Smooth muscle cell (in vitro differentiated cells): ENCODE results near the gene DIDO1. TPM values are rescaled to one million over a fixed set of nuclear protein-coding genes. Genes with fewer than 3 reads are reported as not detected.

Source experiments
- DNase-seq: peaks from one replicate; lab custom pipeline; 2025; ENCODE audit not compliant: unreplicated experiment; lab: John Stamatoyannopoulos, UW
- H2AFZ ChIP-seq: fragments of 200-600 bp; sonication (generic); 2 replicates; pipeline ENCODE4 v1.6.0; 2016; ENCODE audit warnings: antibody characterized with exemption, low read depth, mild to moderate bottlenecking
- H3F3A ChIP-seq: fragments of 200-600 bp; sonication (generic); 2 replicates; pipeline ENCODE4 v1.6.0; 2017; ENCODE audit warnings: antibody characterized with exemption, low read depth
- H3K27ac ChIP-seq: fragments of 200-600 bp; sonication (generic); 2 replicates; pipeline ENCODE4 v1.5.1; 2016; ENCODE audit warnings: low read depth, mild to moderate bottlenecking
- H3K27me3 ChIP-seq: fragments of 200-600 bp; sonication (generic); 2 replicates; pipeline ENCODE4 v1.6.1; 2016; ENCODE audit warnings: low read depth, mild to moderate bottlenecking
- H3K36me3 ChIP-seq: fragments of 200-600 bp; sonication (generic); 2 replicates; pipeline ENCODE4 v1.5.1; 2016; ENCODE audit warnings: low read depth
- H3K4me1 ChIP-seq: fragments of 200-600 bp; sonication (generic); 2 replicates; pipeline ENCODE4 v1.5.1; 2016; ENCODE audit warnings: low read depth
- H3K4me2 ChIP-seq: fragments of 200-600 bp; sonication (generic); 2 replicates; pipeline ENCODE4 v1.6.0; 2016; ENCODE audit warnings: mild to moderate bottlenecking
- H3K4me3 ChIP-seq: fragments of 200-600 bp; sonication (generic); 2 replicates; pipeline ENCODE4 v1.5.1; 2016; ENCODE audit warnings: mild to moderate bottlenecking
- H3K79me2 ChIP-seq: fragments of 200-600 bp; sonication (generic); 2 replicates; pipeline ENCODE4 v1.6.0; 2016; ENCODE audit warnings: low read depth, mild to moderate bottlenecking
- H3K9ac ChIP-seq: fragments of 200-600 bp; sonication (generic); 2 replicates; pipeline ENCODE4 v1.6.0; 2016; ENCODE audit warnings: low read depth
- H3K9me3 ChIP-seq: fragments of 200-600 bp; sonication (generic); replicated peaks from 2 replicates; pipeline ENCODE4 v1.5.1; 2016; ENCODE audit warnings: low read depth
- H4K20me1 ChIP-seq: fragments of 200-600 bp; sonication (generic); 2 replicates; pipeline ENCODE4 v1.6.0; 2016; ENCODE audit warnings: low read depth
- WGBS: methylation state at CpG from one replicate; pipeline ENCODE4 v1.1.7; 2016; ENCODE audit warnings: low lambda C conversion rate; 5-methylcytosine and 5-hydroxymethylcytosine counted together
- polyA plus RNA-seq: library from polyadenylated mRNA; unstranded; fragments of >200 nt; fragmentation: Nextera tagmentation; extraction: Ambion mirVana; gene quantifications from 2 replicates; pipeline ENCODE4 v1.2.1, GENCODE V29; 2016
- total RNA-seq: library from RNA; depleted of rRNA; stranded (reverse); fragments of >200 nt; gene quantifications from 2 replicates; pipeline ENCODE4 v1.2.3, GENCODE V29; 2014
- TF ChIP-seq, protein P1 (sequence below): fragments of 200-600 bp; sonication (generic); IDR thresholded peaks from 2 replicates; pipeline ENCODE4 v1.5.1; 2017; ENCODE audit warnings: borderline replicate concordance, mild to moderate bottlenecking, antibody characterized with exemption; ENCODE audit not compliant: insufficient read depth, poor library complexity, severe bottlenecking

The DIDO1 gene
- total and polyA plus RNA-seq, 2 experiments from 2014 or later = 16.0 to 25.8 TPM

DNA sequence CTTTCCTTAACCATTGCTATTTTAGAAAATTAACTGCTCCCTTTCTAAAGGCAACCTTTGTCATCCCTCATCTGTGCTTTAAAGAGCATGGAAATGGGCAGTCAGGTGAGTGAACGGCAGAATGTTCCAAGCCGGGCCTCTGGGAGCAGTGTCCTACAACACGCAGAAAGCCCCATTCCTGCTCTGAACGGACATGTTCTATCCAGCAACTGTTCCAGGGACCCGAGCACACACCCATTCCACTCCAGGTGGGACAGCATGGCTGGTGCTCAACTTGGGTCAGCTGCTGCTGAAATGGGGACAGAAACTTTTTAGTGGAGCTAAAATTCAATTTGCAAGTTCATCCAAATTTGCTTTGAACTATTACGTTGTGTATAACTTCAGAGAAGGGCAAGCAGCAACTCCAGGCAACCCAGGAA is 26.7 kb downstream of the DIDO1 start:
- TF ChIP-seq, protein P1, sequence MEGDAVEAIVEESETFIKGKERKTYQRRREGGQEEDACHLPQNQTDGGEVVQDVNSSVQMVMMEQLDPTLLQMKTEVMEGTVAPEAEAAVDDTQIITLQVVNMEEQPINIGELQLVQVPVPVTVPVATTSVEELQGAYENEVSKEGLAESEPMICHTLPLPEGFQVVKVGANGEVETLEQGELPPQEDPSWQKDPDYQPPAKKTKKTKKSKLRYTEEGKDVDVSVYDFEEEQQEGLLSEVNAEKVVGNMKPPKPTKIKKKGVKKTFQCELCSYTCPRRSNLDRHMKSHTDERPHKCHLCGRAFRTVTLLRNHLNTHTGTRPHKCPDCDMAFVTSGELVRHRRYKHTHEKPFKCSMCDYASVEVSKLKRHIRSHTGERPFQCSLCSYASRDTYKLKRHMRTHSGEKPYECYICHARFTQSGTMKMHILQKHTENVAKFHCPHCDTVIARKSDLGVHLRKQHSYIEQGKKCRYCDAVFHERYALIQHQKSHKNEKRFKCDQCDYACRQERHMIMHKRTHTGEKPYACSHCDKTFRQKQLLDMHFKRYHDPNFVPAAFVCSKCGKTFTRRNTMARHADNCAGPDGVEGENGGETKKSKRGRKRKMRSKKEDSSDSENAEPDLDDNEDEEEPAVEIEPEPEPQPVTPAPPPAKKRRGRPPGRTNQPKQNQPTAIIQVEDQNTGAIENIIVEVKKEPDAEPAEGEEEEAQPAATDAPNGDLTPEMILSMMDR = no peak
- 82% methylated on average over 6 of the region's 6 CpGs for WGBS
- H3K4me3 ChIP-seq = no peak overlapping the region
- no peaks in the 10 kb centered on the region for H3K9me3 ChIP-seq
- peaks cover 2% of the 10 kb centered on the region for H3K79me2 ChIP-seq
- no peak overlapping the region for H2AFZ ChIP-seq
- H3K27me3 ChIP-seq = no peaks in the 10 kb centered on the region
- no peak overlapping the region for H3K27ac ChIP-seq
- peaks cover 53% of the 10 kb centered on the region for H4K20me1 ChIP-seq
- no peak for DNase-seq
- peaks cover 21% of the 10 kb centered on the region for H3F3A ChIP-seq
- no peak overlapping the region for H3K9ac ChIP-seq
- H3K36me3 ChIP-seq = peaks cover under 1% of the 10 kb centered on the region
- H3K4me1 ChIP-seq = peaks cover 20% of the 10 kb centered on the region
- peak overlapping the region; percentile 75 for H3K4me2 ChIP-seq

DNA sequence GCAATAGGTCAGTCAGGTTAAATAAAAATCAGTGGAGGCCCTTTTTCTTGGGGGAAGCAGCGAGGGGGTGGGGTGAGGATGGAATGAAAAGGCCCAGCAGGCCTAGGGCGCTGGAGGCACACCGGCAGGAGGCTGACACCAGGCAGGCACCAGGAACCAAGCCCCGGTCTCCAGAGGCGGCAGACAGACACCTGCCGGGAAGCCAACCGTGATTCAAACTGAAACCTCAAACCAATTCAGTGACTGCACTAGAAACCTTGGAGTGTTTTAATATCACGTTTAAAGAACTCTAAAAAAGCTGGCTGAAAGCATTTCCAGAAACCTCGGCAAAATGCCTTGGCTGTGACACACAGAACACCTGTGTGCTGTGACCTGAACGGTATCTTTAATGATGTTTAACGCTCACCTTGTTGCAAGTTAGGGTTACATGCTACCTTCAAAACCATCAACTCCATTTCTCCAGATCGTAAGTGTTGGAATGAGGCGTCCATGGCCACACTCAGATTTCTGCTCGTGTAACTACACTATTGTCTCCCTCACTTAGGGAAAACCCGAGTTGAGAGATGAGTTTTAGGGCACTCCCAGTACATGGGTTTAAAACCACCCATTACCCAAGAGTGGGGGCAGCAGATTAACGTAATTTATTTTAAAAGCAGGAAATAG is 27.2 kb downstream of the DIDO1 start:
- no peak overlapping the region for H3K4me3 ChIP-seq
- no peak overlapping the region for H3K9ac ChIP-seq
- H3K79me2 ChIP-seq = peaks cover 2% of the 10 kb centered on the region
- no peaks in the 10 kb centered on the region for H3K9me3 ChIP-seq
- H4K20me1 ChIP-seq = peaks cover 47% of the 10 kb centered on the region
- TF ChIP-seq, protein P1 = no peak
- H2AFZ ChIP-seq = no peak overlapping the region
- H3K4me1 ChIP-seq = peaks cover 20% of the 10 kb centered on the region
- DNase-seq = no peak
- no peak overlapping the region for H3K27ac ChIP-seq
- H3F3A ChIP-seq = peaks cover 18% of the 10 kb centered on the region
- H3K27me3 ChIP-seq = no peaks in the 10 kb centered on the region
- no peaks in the 10 kb centered on the region for H3K36me3 ChIP-seq
- 85% methylated on average over 16 of the region's 16 CpGs for WGBS
- no peak overlapping the region for H3K4me2 ChIP-seq

DNA sequence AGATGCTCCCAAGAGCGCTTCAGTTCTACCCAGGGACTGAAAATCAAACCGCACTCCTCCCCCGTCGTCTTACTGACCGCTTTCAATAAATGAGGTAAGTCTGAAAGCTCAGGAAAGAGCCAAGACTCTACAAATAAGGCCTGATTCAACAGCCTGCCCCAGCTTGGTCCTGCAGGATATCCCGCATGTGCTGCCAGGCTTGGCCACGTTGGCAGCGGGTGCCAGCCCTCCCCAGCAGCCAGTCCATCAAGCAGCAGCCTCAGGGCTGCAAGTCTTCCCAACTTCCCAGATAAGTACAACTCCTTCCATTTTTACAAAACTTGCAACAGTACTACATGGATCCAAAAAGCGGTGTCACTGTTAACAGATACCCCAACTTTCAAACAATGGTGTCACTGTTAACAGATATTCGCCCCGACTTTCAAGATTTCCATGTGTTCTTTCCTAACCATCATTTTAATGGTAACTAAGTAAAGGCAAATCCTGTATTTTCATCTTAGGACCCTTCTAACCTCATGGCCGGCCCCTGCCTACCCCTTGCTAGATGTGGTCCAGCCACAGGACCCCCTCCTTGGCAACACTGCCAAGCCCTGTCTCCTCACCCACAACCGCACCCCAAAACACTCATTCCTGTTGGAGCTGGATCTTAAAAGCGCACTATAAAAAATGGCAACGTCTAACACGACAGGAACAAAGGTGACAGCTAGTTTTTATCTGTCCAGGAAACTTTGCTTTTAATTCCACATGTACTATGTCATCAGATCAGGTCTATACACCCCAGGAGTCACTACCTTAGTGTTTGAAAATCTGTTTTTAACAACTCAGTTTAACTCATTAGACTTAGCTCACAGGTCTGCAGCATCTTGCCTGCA is 28.0 kb downstream of the DIDO1 start:
- H3K4me2 ChIP-seq = no peak overlapping the region
- no peak overlapping the region for H3K4me3 ChIP-seq
- no peak overlapping the region for H3K27ac ChIP-seq
- H3K79me2 ChIP-seq = peaks cover 2% of the 10 kb centered on the region
- peaks cover 20% of the 10 kb centered on the region for H3K4me1 ChIP-seq
- H3K9me3 ChIP-seq = no peaks in the 10 kb centered on the region
- H2AFZ ChIP-seq = no peak overlapping the region
- H3F3A ChIP-seq = peaks cover 16% of the 10 kb centered on the region
- TF ChIP-seq, protein P1 = no peak
- DNase-seq = no peak
- no peaks in the 10 kb centered on the region for H3K27me3 ChIP-seq
- peaks cover 40% of the 10 kb centered on the region for H4K20me1 ChIP-seq
- H3K36me3 ChIP-seq = peaks cover 2% of the 10 kb centered on the region
- WGBS = 91% methylated on average over 16 of the region's 16 CpGs
- no peak overlapping the region for H3K9ac ChIP-seq
